LNCaP clone FGC (cell line): ENCODE results near the gene ARHGAP4.

Experiments
- DNase-seq: peaks from one replicate; pipeline ENCODE4 v3.0.0-alpha.2; 2011; ENCODE audit warnings: low read depth
- H3K4me3 ChIP-seq: 2 replicates; pipeline ENCODE4 v1.5.1; 2011; ENCODE audit warnings: mild to moderate bottlenecking, low read depth, low read length, control low read depth
- TF ChIP-seq, protein P1 (sequence below): IDR thresholded peaks from 2 replicates; pipeline ENCODE4 v1.5.1; 2012; ENCODE audit warnings: mild to moderate bottlenecking; ENCODE audit not compliant: control insufficient read depth, insufficient read depth; ENCODE audit errors: extremely low read depth

The ARHGAP4 gene

DNA sequence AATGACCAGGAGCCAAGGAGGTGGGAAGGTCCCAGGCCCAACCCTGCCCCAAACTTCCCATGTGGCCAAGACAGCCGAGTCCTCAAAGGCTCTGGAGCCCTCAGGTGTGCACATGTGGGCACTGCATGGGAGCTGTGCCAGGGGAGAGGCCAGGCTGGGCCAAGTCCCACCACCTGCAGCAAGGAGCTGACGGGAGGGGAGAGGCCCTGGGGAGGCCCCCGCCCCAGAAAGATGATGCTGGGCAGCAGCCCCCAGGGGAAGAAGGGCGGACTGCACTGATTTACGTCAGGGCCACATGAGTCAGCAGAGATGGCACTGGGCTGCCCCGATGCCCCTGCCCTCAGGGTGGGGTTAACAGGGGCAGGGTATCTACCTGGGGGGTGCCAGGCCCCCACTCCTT, 41.5 kb downstream of the ARHGAP4 start:
- DNase-seq: no peak
- TF ChIP-seq, protein P1, sequence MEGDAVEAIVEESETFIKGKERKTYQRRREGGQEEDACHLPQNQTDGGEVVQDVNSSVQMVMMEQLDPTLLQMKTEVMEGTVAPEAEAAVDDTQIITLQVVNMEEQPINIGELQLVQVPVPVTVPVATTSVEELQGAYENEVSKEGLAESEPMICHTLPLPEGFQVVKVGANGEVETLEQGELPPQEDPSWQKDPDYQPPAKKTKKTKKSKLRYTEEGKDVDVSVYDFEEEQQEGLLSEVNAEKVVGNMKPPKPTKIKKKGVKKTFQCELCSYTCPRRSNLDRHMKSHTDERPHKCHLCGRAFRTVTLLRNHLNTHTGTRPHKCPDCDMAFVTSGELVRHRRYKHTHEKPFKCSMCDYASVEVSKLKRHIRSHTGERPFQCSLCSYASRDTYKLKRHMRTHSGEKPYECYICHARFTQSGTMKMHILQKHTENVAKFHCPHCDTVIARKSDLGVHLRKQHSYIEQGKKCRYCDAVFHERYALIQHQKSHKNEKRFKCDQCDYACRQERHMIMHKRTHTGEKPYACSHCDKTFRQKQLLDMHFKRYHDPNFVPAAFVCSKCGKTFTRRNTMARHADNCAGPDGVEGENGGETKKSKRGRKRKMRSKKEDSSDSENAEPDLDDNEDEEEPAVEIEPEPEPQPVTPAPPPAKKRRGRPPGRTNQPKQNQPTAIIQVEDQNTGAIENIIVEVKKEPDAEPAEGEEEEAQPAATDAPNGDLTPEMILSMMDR: peak; percentile 34; the same call in 1 of the 2 replicates
- H3K4me3 ChIP-seq: no peak overlapping the region

GRCh38 chrX:153884136-153884535, 41.9 kb downstream of the ARHGAP4 start:
- no peak for DNase-seq
- TF ChIP-seq, protein P1: no peak
- H3K4me3 ChIP-seq: no peak overlapping the region

GRCh38 chrX:153883163-153883843, 42.8 kb downstream of the ARHGAP4 start:
- H3K4me3 ChIP-seq: no peak overlapping the region
- TF ChIP-seq, protein P1: no peak
- no peak for DNase-seq

DNA sequence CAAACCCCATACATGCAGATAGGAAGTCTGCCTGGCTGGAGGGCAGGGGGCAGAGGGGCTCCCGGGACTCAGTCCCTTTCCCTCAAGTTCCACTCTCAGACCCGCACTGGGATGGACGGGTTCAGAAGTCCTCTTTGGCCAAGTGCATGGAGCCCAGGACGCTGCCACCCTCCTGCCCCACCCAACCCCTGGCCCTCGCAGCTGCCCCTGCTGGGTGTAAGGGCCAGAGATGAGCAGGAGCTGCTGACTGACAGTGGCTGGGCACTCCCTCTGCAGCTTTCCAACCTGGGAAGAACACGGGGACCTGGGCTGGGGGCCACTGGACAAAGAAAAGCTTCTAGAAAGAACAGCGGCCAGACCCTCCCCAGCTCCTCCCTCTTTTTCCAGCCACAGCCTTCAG, 43.5 kb downstream of the ARHGAP4 start:
- DNase-seq: no peak
- no peak overlapping the region for H3K4me3 ChIP-seq
- TF ChIP-seq, protein P1: no peak

- no peak overlapping the region for H3K4me3 ChIP-seq
- TF ChIP-seq, protein P1: no peak
- no peak for DNase-seq
These were observed 44.0 kb downstream of the ARHGAP4 start for GRCh38 chrX:153882086-153882498.

- TF ChIP-seq, protein P1: no peak
- H3K4me3 ChIP-seq: no peak overlapping the region
- no peak for DNase-seq
These were observed 44.8 kb downstream of the ARHGAP4 start for GRCh38 chrX:153881281-153881680.

DNA sequence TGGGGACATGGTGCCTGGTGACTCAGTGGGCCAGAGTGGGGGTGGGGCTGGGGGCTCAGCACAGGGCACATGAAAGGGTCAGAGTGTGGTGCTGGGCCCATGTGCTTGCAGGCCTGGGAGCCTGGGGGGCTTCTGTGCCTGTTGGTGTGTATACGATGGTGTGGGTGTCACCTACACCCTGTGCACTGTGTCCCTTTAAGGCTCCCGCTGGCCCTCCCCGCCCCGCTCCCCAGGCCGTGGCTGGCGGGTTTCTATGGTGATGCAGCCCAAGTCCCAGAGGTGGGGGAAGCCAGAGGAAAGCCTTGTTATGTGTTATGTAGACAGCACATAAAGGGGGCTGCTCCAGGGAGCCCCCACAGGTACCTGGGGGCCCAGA, 45.6 kb downstream of the ARHGAP4 start:
- no peak for DNase-seq
- TF ChIP-seq, protein P1: no peak
- H3K4me3 ChIP-seq: no peak overlapping the region
